Tibial nerve (tissue), 4 donors: ENCODE data around the gene ANO6.

ENCODE experiments used
- CTCF ChIP-seq, 5 experiments: fragments of 200-600 bp in 3 of 5; fragments of 450-650 bp in 2 of 5; sonication (generic) in 3 of 5; IDR thresholded peaks; one replicate each; pipeline ENCODE4 v1.5.1; 2016 to 2019; ENCODE audit warnings: antibody characterized with exemption in 5 of 5, mild to moderate bottlenecking in 3 of 5, moderate library complexity in 2 of 5
- EP300 ChIP-seq, 2 donors: sonication (generic); formaldehyde crosslinking; IDR thresholded peaks; one replicate each; pipeline ENCODE4 v1.6.1; 2017; ENCODE audit warnings: antibody characterized with exemption in 2 of 2, mild to moderate bottlenecking in 1 of 2
- POLR2A ChIP-seq, 2 donors: fragments of 450-650 bp; IDR thresholded peaks; one replicate each; pipeline ENCODE4 v1.6.1; 2017; ENCODE audit warnings: antibody characterized with exemption in 2 of 2, mild to moderate bottlenecking in 2 of 2, moderate library complexity in 2 of 2

GRCh38 chr12:45259675-45260074 is 43.8 kb downstream of the ANO6 start:
- TF ChIP-seq POLR2A (IDR thresholded peaks at IDR 0.05) (no peak), CTCF (IDR thresholded peaks at IDR 0.05) (no peak), EP300 (IDR thresholded peaks at IDR 0.05) (no peak)
